ENCODE measurements around the gene GMCL2. TPM values are rescaled to one million over a fixed set of nuclear protein-coding genes. Genes with fewer than 3 reads are reported as not detected.
"Not testable (repeated sequence)": the region's sequence is repeated elsewhere in the genome, so short reads cannot be mapped to it uniquely, and the experiment has no call there.

GMCL2 gene
- total RNA-seq, 1 experiment from 2014 or later: not detected

GRCh38 chr5:178205749-178206047, 18.5 kb upstream of the GMCL2 start:
- Histone ChIP-seq H3K36me3 (replicated peaks; ENCODE audit: control insufficient read depth, insufficient read depth, low read length) (peaks cover 51% of the 10 kb centered on the region), H3K4me3 (ENCODE audit: insufficient read depth, low read depth, low read length) (peak overlapping the region; percentile 88), H3K27me3 (ENCODE audit: control insufficient read depth, insufficient read depth, low read length) (no peaks in the 10 kb centered on the region; the same call in 1 of the 2 replicates)
- DNase-seq: no peak

- peak overlapping the region; percentile 88 for H3K4me3 ChIP-seq (ENCODE audit: insufficient read depth, low read depth, low read length)
- peaks cover 46% of the 10 kb centered on the region for H3K36me3 ChIP-seq (replicated peaks; ENCODE audit: control insufficient read depth, insufficient read depth, low read length)
- DNase-seq: peak; percentile 94
- no peaks in the 10 kb centered on the region; the same call in 1 of the 2 replicates for H3K27me3 ChIP-seq (ENCODE audit: control insufficient read depth, insufficient read depth, low read length)
These were observed 18.0 kb upstream of the GMCL2 start for GRCh38 chr5:178204935-178205748.

- peak; percentile 100 for DNase-seq
These were observed 17.2 kb upstream of the GMCL2 start, which contains the start of gene HNRNPAB for GRCh38 chr5:178204182-178204934. Gene HNRNPAB (plus strand): TSS chr5:178204533. CDS start chr5:178204838, 305 bp downstream.

GRCh38 chr5:178203670-178204181, 16.6 kb upstream of the GMCL2 start:
- Histone ChIP-seq H3K27me3 (ENCODE audit: control insufficient read depth, insufficient read depth, low read length) (no peaks in the 10 kb centered on the region; the same call in 1 of the 2 replicates), H3K4me3 (ENCODE audit: insufficient read depth, low read depth, low read length) (peak overlapping the region; percentile 88), H3K36me3 (replicated peaks; ENCODE audit: control insufficient read depth, insufficient read depth, low read length) (peaks cover 32% of the 10 kb centered on the region)
- no peak for DNase-seq

More at GRCh38 chr5:178204182-178204934, 17.2 kb upstream of the GMCL2 start, which contains the start of gene HNRNPAB:
- Histone ChIP-seq H3K27me3 (ENCODE audit: control insufficient read depth, insufficient read depth, low read length) (no peaks in the 10 kb centered on the region; the same call in 1 of the 2 replicates), H3K4me3 (ENCODE audit: insufficient read depth, low read depth, low read length) (peak within 1 kb of the TSS; percentile 88), H3K36me3 (replicated peaks; ENCODE audit: control insufficient read depth, insufficient read depth, low read length) (peaks cover 39% of the 10 kb centered on the region)

GRCh38 chr5:178202541-178202940, 15.4 kb upstream of the GMCL2 start:
- no peaks in the 10 kb centered on the region; the same call in 1 of the 2 replicates for H3K27me3 ChIP-seq (ENCODE audit: control insufficient read depth, insufficient read depth, low read length)
- peaks cover 22% of the 10 kb centered on the region for H3K36me3 ChIP-seq (replicated peaks; ENCODE audit: control insufficient read depth, insufficient read depth, low read length)
- DNase-seq: no peak
- H3K4me3 ChIP-seq (ENCODE audit: insufficient read depth, low read depth, low read length): no peak overlapping the region

GRCh38 chr5:178201927-178202235, 14.7 kb upstream of the GMCL2 start:
- Histone ChIP-seq H3K27me3 (ENCODE audit: control insufficient read depth, insufficient read depth, low read length) (no peaks in the 10 kb centered on the region; the same call in 1 of the 2 replicates), H3K36me3 (replicated peaks; ENCODE audit: control insufficient read depth, insufficient read depth, low read length) (peaks cover 15% of the 10 kb centered on the region), H3K4me3 (ENCODE audit: insufficient read depth, low read depth, low read length) (no peak overlapping the region)
- DNase-seq: no peak

- Histone ChIP-seq H3K27me3 (ENCODE audit: control insufficient read depth, insufficient read depth, low read length) (no peaks in the 10 kb centered on the region; the same call in 1 of the 2 replicates), H3K36me3 (replicated peaks; ENCODE audit: control insufficient read depth, insufficient read depth, low read length) (peaks cover 10% of the 10 kb centered on the region), H3K4me3 (ENCODE audit: insufficient read depth, low read depth, low read length) (no peak overlapping the region)
- DNase-seq: no peak
These were observed 14.2 kb upstream of the GMCL2 start for GRCh38 chr5:178201221-178201926.

- H3K36me3 ChIP-seq (replicated peaks; ENCODE audit: control insufficient read depth, insufficient read depth, low read length): no peaks in the 10 kb centered on the region
- H3K27me3 ChIP-seq (ENCODE audit: control insufficient read depth, insufficient read depth, low read length): no peaks in the 10 kb centered on the region; the same call in 1 of the 2 replicates
- no peak overlapping the region for H3K4me3 ChIP-seq (ENCODE audit: insufficient read depth, low read depth, low read length)
- DNase-seq: no peak
These were observed 12.6 kb upstream of the GMCL2 start for GRCh38 chr5:178199581-178200434.

GRCh38 chr5:178198706-178199105, 11.5 kb upstream of the GMCL2 start:
- no peak for DNase-seq
- no peak overlapping the region for H3K4me3 ChIP-seq (ENCODE audit: insufficient read depth, low read depth, low read length)
- H3K27me3 ChIP-seq (ENCODE audit: control insufficient read depth, insufficient read depth, low read length): no peaks in the 10 kb centered on the region; the same call in 1 of the 2 replicates
- no peaks in the 10 kb centered on the region for H3K36me3 ChIP-seq (replicated peaks; ENCODE audit: control insufficient read depth, insufficient read depth, low read length)

GRCh38 chr5:178198151-178198550, 11.0 kb upstream of the GMCL2 start:
- not testable (repeated sequence) for H3K36me3 ChIP-seq (replicated peaks; ENCODE audit: control insufficient read depth, insufficient read depth, low read length); H3K4me3 ChIP-seq (ENCODE audit: insufficient read depth, low read depth, low read length); H3K27me3 ChIP-seq (ENCODE audit: control insufficient read depth, insufficient read depth, low read length); DNase-seq

- Histone ChIP-seq H3K36me3 (replicated peaks; ENCODE audit: control insufficient read depth, insufficient read depth, low read length) (no peaks in the 10 kb centered on the region), H3K27me3 (ENCODE audit: control insufficient read depth, insufficient read depth, low read length) (no peaks in the 10 kb centered on the region; the same call in 1 of the 2 replicates), H3K4me3 (ENCODE audit: insufficient read depth, low read depth, low read length) (no peak overlapping the region)
- DNase-seq: peak; percentile 72
These were observed 9.8 kb upstream of the GMCL2 start for GRCh38 chr5:178196986-178197385.

- DNase-seq: peak; percentile 48
- Histone ChIP-seq H3K36me3 (replicated peaks; ENCODE audit: control insufficient read depth, insufficient read depth, low read length) (no peaks in the 10 kb centered on the region), H3K27me3 (ENCODE audit: control insufficient read depth, insufficient read depth, low read length) (no peaks in the 10 kb centered on the region), H3K4me3 (ENCODE audit: insufficient read depth, low read depth, low read length) (no peak overlapping the region)
These were observed 9.2 kb upstream of the GMCL2 start for GRCh38 chr5:178196281-178196812.

GRCh38 chr5:178194026-178194425, 6.9 kb upstream of the GMCL2 start:
- Histone ChIP-seq H3K27me3 (ENCODE audit: control insufficient read depth, insufficient read depth, low read length) (no peaks in the 10 kb centered on the region), H3K4me3 (ENCODE audit: insufficient read depth, low read depth, low read length) (no peak overlapping the region), H3K36me3 (replicated peaks; ENCODE audit: control insufficient read depth, insufficient read depth, low read length) (no peaks in the 10 kb centered on the region)
- peak; percentile 54 for DNase-seq
